SW480 (cell line): ENCODE data around the gene SPOCK2.

Source experiments
- DNase-seq: peaks from one replicate; pipeline ENCODE4 v3.0.0-alpha.2; 2016; ENCODE audit warnings: low spot score

SPOCK2 gene

DNA sequence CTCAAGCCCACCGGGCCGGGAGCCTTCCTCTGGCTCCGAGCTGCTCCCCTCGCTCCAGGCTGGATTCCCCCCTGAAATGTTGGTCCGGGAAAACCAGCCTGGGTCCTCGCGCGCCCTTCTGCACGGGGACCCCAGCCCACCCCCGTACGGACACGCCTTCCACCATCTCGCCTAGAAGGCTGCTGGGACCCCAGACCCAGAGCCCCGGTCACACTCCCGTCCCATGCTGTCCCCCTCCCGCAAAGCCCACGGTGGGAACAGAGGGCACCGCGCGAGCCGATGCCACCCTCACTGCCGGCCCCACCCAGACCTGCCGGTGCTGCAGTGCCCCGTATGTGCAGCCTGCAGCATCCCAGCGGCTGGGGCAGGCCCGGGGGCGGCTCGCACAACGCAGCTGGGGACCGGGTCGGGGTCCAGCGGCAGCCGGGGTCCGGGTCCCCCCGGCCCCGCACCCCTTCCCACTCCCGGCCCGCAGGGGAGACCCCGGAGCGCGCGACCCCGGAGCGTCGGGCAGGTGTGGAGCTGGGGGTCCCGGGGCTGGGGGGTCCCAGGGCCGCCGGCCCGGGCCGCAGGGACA is 871 bp downstream of the SPOCK2 start:
- no peak for DNase-seq

DNA sequence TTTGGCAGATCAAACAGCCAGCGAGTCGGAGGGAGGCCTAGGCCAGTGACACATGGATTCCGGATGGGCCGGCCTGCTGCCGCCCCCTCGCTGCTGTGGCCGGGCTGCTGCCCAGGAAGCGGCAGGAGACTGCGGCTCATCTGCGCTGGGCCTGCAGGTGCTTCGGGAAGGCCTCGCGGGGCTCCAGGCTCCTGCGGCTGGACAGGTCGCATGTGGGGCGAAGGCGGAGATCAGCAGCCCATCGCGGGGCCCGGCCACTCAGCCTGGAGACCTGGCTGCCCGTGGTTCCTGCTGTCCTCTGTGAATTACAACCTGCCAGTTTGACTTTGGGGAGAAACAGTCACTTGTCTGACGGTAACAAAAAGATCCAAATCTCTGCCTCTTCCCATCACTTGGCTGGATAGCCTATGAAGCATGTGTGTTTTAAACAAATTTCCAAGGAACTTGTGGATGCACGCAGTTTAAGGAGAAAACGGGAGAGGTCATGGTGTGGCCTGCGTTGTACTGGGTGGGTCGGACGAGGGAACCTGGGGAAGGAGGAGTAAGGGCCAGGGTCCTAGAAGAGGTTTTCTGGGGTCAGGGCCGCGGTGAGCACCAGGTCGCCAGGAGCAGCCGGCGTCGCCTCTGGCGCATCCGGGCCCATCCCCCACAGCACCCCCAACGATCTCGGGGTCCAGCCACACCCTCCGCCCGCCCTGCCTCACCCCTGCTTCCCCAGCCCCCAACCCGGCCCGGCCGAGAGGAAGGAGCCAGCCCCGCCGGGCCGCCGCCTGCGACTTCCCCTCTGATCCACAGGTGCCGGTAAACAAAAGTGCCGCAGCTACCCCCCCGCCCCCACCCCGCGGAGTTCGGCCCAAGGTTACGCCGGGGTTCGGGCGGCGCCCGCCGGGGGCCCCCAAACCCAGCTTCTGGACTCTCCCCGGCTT is 1.6 kb downstream of the SPOCK2 start:
- peak; percentile 43 for DNase-seq

DNA sequence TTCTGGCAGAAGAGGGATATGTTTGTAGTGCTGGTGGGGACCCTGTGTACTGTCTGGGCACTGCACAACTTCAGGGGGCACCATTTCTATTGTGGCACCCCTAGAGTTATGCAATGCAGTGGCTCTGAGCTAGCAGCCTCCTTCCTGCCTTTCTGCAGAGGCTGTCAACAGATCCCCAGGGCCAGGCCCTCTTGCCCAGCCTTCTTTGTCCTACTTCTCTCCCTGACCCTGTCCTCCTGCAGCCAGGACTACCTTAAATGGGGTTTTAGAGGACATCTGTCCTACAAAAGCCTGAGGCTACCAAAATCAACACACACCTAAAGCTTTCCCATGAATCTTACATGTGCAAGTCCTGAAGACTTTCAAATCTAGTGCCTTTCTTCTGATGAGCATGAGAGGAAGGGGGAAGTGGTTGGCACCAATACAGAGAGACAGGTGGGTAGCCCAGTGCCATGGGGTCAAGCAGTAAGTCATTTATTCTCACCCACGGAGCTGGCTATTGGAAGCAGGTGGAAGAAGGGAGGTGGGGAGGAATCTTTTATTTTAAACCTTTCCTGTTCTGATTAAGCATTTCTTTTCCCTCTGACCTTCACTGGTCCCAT is 2.4 kb downstream of the SPOCK2 start:
- DNase-seq: no peak

DNA sequence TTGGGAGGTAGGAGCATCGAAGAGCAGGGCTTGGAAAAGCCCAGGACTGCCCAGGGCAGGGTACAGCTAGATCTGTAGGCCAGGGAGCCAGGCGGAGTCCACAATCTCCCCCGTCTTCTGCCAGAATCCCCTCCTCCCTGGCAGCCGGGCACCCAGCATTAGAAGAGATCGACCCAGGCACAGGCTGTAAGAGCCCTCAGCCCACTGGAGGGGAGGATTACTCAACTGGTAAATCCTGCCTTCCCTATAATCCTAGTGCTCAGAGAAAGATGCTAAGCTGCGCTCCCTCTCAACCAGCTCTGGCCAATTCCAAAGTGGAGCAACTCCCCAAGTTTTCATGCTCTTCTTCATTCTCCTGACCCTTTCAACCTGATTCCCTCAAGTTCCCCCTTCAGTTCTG is 3.2 kb downstream of the SPOCK2 start:
- DNase-seq: no peak

DNA sequence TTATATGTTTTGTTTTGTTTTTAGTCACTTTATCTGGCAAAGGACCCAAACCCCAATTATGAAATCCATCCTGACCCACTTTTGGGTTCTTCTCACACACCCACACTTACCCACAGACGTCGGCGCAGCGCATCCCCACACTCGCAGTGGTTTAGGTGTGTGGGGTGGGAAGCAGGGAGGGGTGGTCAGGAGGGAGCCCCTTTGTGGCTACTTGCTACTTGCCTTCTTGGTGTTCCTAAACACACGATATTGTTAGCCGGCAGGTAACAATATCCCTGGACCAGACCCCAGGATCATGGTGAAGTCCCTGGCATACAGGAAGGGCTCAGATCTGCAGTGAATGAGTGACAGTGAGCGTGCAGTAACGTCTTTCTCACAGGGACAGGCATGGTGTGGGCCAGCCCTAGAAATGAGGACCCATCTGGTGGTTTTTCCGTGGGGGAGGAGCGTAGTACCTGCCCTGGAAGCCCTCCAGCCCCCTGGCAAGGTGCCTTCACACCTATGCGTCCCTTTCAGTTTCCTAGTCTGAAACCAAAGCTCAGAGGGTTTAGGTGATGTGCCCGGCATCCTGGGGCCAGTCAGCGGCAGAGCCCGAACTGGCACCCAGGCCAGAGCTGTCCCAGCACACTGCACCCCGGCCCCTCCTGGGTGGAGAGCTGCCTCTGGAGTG is 4.4 kb downstream of the SPOCK2 start:
- DNase-seq: no peak

DNA sequence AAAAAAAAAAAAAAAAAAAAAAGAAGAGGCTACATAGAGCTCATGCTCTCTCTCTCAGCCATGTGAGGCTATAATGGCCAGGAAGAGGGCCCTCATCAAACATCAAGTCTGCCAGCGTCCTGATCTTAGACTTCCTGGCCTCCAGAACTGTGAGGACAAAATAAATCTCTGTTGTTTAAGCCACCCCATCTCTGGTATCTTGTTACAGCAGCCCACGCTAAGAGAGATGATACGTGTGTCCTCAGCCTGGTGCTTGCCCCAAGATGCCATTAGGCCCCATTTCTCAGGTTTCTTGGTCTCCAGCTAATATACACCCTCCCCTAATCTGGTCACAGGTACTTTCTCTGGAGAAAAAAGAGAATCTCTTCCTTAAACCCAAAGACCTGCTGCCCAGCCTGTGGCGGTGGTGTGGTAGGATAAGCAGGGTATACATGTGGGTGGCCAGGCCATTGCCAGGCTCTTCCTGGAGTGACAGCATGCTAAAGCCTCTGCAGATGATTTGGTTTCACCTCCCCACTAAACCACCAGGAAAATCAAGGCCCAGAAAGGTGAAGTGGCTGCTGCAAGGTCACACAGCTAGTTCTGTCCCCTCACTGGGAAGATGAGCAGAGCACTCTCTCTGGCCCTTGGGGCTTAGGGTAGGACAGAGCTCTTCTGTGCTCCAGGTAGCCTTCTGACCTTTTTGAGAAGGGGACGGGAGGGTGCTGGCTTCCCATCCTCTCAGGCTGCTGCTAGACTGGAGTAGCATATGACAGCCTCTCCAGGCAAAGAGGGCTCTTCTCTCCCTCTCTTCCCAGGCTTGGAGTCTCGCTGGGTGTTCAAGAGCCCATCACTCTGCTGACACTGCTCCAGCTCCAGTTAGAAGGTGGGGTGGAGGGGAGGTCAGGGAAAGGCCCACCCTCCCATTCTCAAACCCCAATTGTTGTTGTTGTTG is 5.2 kb downstream of the SPOCK2 start:
- no peak for DNase-seq

DNA sequence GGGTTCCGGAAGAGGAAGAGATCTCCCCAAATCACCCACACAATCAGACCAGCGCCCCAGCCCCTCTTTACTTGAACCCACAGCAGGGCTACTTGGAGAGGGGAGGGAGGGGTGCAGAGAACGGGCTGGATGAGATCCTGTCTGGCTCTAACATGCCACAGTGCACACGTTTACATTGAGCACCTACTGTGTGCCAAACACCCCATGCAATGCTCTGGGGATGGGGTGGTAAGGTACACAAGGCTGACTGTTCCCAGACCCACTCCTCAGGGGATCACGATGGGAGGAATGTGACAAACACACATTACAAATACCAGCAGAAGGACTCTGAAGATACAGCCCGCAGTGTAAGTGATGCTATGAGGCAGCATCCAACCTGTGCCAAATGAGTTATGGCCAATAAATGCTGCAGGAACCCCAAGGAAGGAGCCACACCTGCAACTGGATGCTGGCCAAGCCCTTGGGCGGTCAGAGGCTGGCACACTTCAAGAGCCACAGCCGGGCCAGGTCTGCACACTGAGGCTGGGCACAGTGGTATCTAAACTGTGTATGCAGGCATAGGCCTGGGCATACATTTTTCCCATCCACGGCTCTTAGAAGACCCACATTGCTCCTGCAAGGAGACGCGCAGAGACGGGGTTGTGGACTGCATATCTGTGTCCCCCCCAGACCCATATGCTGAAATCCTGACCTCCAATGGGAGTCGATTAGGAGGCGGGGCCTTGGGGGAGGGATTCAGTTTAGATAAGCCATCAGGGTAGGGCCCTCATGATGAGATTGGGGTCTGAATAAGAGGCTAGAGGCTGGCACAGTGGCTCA is 6.4 kb downstream of the SPOCK2 start:
- no peak for DNase-seq

DNA sequence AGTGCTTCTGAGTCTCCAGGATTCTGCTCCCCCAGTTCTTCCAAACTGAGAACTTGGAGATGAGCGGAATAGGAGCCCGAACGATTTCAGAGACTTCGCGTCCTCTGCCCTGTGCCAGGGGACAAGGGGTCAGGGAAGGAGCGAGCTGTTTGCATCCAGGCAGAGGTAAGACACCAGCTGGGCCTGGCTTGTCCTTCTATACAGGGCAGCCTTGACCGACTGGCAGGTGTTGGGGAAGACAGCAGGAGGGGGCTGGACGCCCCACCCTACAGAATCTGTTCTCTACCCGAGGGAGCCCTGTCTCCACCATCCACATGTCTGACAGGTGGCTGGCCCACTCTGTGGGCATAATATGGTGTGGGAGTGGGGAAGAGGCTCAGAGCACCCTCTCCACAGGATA is 7.1 kb downstream of the SPOCK2 start:
- no peak for DNase-seq

DNA sequence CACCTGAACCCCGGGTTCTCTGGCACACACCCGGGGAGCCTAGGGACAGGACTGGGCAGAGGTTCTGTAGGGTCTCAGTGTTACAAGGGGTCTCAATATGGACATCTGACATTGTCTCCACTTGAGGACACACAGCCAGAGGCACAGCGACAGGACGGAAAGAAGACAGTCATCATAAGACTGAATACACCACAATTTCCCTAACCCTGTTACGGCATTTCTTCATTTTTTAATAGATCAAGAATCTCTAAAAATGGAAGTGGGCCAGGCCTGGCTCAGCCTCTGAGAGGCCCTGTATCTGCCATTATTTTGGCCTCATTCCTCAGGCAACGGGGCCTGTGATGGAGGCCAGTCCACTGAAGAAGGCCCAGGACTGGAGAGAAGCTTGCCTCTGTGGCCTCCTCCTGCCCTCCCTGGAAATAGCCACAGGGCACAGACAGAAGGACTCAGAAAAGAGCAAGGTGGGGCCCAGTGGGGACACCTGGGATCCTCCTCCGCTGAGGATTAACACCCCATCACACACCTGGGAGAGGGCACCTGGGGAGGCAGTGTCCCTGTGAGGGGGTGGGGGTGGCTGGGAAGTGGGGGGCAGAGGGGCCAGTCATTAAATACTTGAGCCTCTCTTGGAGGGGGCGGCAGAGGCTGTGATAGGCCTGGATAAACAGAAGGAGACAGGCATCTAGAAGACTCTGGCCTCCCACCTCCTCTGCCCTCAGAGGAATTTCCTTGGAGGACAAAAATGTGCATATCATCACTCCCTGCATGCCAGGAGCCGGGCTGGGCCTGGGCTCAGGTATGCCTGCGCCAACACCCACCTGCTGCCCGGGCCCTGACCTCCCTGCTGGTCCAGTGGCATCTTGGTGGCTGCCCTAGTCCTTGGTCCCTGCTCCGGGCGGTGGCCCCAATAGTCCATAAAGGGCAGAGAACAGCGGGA is 8.0 kb downstream of the SPOCK2 start:
- peak; percentile 13 for DNase-seq

DNA sequence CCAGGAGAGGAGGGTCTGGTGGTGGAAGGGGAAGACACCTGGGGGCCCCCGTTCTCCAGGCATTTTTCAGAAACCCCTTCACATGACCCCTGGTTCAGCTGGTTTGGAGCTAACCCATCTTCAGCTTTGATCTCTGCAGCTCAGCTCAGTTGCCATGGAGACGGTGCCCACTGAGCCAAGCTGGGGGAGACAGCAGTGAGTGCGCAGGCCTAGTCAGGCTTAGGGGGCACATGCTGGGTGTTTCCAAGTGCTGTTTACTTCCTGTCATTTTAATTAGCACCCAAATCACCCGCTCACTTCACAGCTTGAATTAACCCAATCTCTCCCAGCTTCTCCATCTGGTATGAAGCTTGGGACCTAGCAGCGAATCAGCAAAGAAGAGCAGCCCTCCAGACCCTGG is 9.0 kb downstream of the SPOCK2 start:
- DNase-seq: no peak

DNA sequence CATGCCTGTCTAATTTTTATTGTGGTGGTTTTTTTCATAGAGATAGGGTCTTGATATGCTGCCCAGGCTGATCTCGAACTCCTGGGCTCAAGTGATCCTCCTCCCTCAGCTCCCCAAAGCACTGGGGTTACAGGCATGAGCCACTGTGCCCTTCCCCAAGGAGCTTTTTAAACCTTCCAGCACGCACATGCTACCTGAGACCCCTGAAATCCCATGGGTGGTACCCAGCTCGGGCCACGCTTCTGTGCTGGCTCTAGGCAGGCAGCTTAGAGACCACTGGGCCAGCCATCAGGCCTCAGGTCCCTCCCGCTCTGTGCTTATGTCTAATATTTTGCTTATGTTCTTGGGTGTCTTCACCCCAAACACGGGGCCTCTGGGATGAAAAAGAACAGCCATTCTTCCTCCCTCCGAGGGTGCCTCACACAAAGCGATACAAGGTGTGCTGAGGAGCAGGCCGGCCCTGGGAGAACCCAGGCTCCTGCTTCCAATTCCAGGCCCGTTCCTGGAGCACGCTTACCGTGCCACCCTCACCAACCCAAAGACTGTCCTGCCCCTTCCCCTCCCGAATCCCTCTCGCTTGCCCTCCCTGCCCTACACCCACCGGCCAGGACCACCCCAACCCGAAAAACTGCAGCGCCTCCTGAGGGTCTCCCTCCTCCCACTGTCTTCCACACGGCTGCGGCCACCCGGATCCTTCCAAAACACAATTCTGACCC is 10.9 kb downstream of the SPOCK2 start:
- no peak for DNase-seq

DNA sequence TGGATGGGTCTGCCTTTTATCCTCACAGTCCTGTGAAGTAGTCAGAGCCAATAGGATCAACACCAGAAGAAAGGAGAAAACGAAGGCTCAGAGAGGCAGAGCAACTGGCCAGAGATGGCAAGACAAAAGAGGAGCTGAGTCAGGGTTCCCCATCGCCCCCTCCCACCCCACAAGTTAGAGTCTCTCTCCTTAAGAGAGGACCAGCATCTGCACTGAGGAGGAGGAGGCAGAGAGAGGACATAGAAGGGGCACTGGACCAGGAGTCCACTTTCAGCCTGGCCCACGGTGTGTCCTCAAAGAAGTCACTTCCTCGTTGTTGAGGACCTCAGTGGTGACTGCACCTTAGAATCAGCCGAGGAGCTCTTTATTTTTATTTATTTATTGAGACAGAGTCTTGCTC is 11.6 kb downstream of the SPOCK2 start:
- DNase-seq: no peak

DNA sequence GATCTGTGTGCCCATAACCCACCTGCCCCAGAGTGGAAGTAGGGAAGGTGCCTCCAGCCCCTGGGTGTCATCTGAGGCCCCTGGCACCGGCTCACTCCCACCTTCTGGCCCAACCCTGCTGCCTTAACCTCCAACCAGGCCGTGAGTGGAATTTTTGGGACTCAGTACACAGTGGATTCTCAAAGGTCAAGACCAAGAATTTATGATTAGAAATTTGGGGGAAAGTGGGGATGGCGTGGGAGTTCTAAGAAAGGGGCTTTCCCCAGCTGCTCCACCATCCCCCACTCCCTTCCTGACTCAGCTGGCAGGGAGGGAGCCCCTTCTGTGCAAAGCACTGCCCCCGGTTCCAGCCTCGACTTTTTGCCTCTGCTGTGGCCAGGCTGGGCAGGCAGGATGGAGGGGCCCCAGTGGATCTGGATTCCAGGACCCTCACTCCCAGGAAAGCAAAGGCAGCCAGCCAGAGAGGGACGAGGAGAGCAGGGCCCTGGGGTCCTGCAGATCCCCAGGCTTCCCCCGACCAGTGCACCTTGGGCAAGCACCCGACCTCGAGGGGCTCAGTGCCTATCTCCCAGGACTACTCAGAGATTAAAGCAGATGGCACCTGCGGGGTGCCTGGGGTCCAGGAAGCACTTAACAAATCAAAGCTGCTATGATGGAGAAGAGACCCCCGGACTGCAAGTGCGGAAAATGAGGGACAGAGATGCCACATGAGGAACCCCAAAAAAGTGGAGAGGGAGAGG is 12.8 kb downstream of the SPOCK2 start:
- DNase-seq: no peak

DNA sequence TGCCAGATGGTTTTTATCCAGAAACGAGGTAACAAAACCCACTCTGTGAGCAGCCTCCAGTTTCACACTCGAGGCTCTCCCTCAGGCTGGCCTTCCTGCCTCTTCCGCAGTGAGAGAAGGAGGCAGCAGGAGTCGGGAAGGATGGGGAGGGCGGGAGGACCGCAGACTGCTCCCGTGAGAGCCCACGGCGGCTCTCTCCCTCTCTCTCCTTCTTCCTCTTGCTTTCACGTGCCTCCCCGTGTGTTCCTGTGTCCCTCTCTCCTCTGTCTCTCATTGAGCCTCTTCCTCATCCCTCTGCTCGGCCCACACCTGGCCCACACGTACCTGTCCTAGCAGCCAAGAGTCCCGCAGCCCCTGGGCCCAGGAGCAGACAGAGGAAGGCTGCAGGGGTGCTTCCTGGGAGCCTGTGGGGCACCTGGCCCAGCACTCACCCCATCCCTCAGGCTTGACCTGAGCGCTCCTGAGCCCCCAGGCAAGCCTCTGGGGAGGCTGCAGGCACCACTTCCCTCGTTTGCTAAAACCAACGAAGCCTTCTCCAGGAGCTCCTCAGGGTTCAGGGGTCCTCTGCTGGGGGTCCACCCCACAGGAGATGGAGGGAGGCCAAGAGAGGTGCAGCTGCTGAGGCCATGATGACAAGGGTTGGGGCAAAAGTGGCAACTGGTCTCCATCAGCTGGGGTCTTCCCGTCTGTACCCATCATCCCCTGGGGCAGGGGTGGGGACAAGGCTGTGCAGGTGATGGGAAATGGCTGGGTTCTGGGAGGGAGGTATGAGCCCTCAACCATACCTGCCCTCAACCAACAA is 13.6 kb downstream of the SPOCK2 start:
- no peak for DNase-seq

DNA sequence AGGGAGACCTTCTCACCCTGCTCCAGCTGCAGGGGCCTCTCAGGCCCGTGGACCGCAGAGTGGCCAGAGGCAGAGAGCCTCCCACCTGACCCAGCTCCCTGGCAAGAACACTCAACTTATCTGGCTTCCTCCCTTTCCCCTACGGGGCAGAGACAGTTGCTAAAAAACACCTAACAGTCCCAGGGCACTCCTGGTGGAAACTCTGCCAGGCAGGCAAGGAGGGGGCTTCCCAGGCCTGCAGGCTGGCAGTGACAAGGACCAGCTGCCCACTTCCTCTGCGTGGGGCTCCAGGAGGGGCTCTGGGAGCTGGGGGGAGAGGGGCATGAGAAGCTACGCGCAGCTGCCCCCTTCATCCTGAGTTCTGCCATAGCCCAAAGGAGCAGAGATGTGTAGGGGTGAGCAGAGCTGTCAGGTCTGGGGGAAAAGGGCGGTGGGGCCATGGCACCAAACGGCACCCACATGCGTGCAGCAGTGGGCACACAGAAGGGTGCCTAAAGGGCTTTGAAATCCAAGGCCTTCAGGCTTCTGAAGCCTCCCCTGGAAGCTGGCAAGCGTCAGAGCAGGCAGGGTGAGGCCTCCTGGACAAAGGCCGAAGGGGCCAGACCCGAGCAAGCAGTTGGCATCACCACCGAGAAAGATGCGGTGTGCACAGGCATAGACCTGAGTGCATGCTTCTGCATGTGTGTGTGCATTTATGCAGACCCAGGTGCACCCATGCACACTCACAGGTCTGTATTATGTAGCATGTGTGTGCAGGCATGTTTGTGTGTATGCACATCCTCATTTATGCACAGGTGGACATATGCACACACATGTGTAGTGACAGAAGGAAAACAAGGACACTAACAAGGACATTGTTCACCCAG is 14.4 kb downstream of the SPOCK2 start:
- no peak for DNase-seq

DNA sequence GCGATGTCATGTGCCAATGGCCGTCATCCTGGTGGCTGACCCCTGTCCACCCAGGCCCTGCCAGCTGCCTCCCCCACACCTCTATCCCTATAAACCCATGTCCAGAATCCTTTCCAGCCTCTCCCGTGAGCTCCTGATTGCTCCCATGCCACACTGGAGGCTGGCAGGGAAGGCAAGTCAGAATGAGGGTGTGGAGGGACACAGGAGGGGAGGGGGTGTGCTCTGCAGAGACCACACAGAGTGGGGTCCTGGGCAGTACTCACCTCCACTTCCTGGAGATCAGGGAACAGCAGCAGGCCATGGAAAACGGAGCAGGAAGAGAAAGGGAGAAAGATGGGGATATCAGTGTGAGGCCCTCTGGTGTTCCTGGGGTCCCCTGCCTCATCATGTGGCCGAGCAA is 15.7 kb downstream of the SPOCK2 start:
- no peak for DNase-seq
